ENCODE measurements around the gene HES3.

DNA sequence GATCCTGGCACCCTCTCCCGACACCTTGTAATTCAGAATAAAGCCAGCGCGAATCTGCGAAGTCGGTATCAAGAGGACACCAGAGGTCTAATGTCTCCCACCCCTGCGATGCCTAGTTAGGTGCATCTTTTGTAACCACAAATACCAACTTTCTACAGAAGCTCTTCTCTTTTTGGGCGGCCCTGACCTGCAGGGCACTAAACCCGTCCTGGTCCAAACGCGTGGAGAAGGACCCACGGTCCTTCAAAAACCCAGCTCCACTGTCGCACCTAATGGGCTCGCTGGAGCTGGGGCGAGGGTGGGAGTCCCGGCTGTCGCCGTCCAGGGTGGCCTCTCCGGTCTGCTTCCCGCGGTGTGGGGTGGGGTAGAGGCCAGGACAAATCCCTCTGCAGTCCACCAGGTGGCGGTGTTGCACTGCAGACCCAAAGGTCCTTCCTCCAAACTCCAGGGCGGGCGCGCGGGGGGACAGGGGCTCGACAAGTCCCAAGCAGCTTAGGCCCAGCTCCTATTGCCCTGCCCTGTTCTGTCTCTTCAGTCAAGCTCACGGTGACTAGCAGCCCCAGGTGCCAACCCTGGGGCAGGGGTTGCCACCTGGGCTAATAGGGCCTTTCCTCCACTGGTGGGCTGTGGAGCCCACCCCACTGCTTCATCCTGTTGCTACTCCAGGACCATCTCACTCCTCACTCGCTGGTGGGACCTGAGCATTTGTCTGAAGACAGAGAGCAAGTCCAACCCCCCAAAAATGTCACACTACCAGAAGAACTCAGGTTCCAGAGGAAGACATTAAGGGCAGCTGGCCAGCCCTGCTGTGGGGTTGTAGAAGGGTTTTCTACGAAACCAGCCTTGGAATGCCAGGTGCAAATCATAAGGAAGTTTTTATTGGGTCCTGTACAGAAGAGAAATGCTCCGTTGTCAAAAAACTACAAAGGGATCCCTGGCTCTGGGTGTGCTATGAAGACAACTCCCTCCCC, 2.8 kb downstream of the HES3 start:
- TF ChIP-seq POLR2A (IDR thresholded peaks at IDR 0.05): no peak
- TF ChIP-seq, protein P1, sequence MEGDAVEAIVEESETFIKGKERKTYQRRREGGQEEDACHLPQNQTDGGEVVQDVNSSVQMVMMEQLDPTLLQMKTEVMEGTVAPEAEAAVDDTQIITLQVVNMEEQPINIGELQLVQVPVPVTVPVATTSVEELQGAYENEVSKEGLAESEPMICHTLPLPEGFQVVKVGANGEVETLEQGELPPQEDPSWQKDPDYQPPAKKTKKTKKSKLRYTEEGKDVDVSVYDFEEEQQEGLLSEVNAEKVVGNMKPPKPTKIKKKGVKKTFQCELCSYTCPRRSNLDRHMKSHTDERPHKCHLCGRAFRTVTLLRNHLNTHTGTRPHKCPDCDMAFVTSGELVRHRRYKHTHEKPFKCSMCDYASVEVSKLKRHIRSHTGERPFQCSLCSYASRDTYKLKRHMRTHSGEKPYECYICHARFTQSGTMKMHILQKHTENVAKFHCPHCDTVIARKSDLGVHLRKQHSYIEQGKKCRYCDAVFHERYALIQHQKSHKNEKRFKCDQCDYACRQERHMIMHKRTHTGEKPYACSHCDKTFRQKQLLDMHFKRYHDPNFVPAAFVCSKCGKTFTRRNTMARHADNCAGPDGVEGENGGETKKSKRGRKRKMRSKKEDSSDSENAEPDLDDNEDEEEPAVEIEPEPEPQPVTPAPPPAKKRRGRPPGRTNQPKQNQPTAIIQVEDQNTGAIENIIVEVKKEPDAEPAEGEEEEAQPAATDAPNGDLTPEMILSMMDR (IDR thresholded peaks at IDR 0.05): peak; percentile 87 to 96 (median 90)

Data from body of pancreas (tissue), 4 donors.